MCF 10A (cell line): ENCODE results near the gene TTC33. TPM values are rescaled to one million over a fixed set of nuclear protein-coding genes. Genes with fewer than 3 reads are reported as not detected.

Experiments
- BruUV-seq: library from RNA; stranded (reverse); fragments of 400-500 nt; replicated peaks from 2 replicates; lab custom pipeline; 2021; lab: Mats Ljungman, UMichigan
- CTCF ChIA-PET: fragments of 300-600 bp; sonication (Branson Sonifier 250); formaldehyde crosslinking; extraction: SDS; loops from one replicate; lab custom pipeline; 2021; ENCODE audit warnings: antibody characterized with exemption, inconsistent platforms; lab: Yijun Ruan, JAX
- POLR2A ChIA-PET: fragments of 300-600, 350-650 bp; sonication (Branson Sonifier 250); formaldehyde crosslinking; extraction: SDS; loops from one replicate; lab custom pipeline; 2020; ENCODE audit warnings: antibody characterized with exemption, inconsistent platforms; lab: Yijun Ruan, JAX
- DNase-seq: peaks from one replicate; pipeline ENCODE4 v3.0.0-alpha.2; 2018; ENCODE audit not compliant: unreplicated experiment
- H3K27ac Mint-ChIP-seq: one replicate; pipeline ENCODE4 v1.8.0; 2022; ENCODE audit warnings: mild to moderate bottlenecking, low read depth, mixed read lengths; ENCODE audit not compliant: unreplicated experiment
- H3K27me3 Mint-ChIP-seq: one replicate; pipeline ENCODE4 v1.8.0; 2022; ENCODE audit warnings: mixed read lengths; ENCODE audit not compliant: insufficient read depth, unreplicated experiment
- H3K36me3 Mint-ChIP-seq: one replicate; pipeline ENCODE4 v1.8.0; 2022; ENCODE audit warnings: mild to moderate bottlenecking, moderate library complexity, mixed read lengths; ENCODE audit not compliant: insufficient read depth, unreplicated experiment
- H3K4me1 Mint-ChIP-seq: one replicate; pipeline ENCODE4 v1.8.0; 2022; ENCODE audit warnings: mixed read lengths; ENCODE audit not compliant: insufficient read depth, unreplicated experiment
- H3K4me3 Mint-ChIP-seq: one replicate; pipeline ENCODE4 v1.8.0; 2022; ENCODE audit warnings: mild to moderate bottlenecking, moderate library complexity, mixed read lengths; ENCODE audit not compliant: unreplicated experiment
- H3K9me3 Mint-ChIP-seq: one replicate; pipeline ENCODE4 v1.8.0; 2022; ENCODE audit warnings: mixed read lengths; ENCODE audit not compliant: unreplicated experiment
- CTCF ChIP-seq: fragments of 200-600 bp; IDR thresholded peaks from one replicate; pipeline ENCODE4 v1.8.0; 2022; ENCODE audit warnings: antibody characterized with exemption, mild to moderate bottlenecking; ENCODE audit not compliant: unreplicated experiment
- intact Hi-C: fragments of 100-400 bp; cut with micrococcal nuclease; formaldehyde crosslinking; loops from 2 replicates; pipeline ENCODE4 v1.14.1; 2022
- total RNA-seq: library from RNA; stranded (reverse); gene quantifications from 2 replicates; pipeline ENCODE4 v1.2.3, GENCODE V29; 2022

Gene TTC33
- total RNA-seq, 1 experiment from 2014 or later = 13.3 TPM

DNA sequence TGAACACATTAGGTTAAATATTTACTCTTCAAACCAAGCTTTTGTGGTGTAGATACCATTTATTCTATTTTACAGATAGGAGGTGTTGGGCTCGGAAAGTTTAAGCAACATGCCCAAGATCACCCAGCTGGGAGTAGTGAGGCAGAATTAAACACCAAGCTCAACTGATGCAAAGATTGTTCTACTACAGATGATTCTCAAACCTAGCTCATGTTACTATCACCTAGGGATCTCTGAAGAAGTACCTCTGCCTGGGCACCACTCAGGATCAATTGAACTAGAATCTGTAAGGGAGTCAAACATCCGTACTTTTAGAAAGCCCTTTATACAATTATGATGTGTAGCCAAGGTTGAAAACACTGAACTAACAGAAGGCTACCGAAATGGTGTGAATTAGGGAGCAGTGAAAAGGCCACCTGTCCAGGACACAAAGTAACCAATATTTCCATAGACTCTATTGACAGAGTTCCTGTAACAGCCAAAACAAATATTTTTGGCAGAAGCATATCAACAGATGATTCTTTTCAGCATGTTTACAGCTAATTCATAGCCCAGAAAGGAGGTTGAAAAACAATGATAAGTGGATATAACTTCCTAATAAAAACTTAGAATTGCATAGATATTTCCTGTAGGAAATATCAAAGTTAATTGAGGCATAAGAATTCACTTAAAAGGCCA lies 234.5 kb downstream of the TTC33 start:
- no peaks in the 10 kb centered on the region for H3K27me3 Mint-ChIP-seq

DNA sequence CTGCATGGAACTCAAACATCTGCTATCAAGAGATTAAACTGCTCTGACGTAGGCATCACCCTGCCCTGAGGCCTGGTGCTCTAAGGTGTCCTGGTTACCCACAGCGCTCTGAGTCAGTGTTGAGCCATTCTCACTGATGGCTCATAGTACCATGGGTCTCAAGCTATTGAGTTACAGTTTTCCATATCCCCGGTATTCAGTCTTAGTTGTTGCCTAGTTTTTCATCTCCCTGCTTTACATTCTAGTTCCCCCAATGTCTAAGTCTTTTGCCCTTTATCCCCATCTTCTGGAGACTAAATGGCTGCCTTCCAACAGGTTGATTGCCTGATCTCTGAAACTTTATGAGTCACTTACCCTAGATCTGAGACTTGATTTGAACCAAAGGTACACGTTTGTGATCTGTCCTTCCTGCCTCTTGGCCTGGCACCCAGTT lies 237.3 kb downstream of the TTC33 start:
- peaks cover 27% of the 10 kb centered on the region for H3K4me1 Mint-ChIP-seq
- no peaks in the 10 kb centered on the region for H3K27me3 Mint-ChIP-seq
- ChIA-PET CTCF (interaction anchor here (0.6 to 1.6 kb wide), 4 partner anchors 13 to 172 kb away, joined by 3 to 5 read pairs (median 4); no protein-coding TSS in a partner anchor), POLR2A (interaction anchor here (0.8 to 1.0 kb wide), 2 partner anchors 34 to 81 kb away, joined by 3 read pairs; no protein-coding TSS in a partner anchor)
- intact Hi-C loops = no loop called here
- no peaks in the 10 kb centered on the region for H3K36me3 Mint-ChIP-seq
- no peak overlapping the region for H3K4me3 Mint-ChIP-seq
- H3K27ac Mint-ChIP-seq = peak overlapping the region; percentile 71
- TF ChIP-seq CTCF = no peak
- DNase-seq = peak; percentile 90
- BruUV-seq = no TSS peak
- peaks cover 11% of the 10 kb centered on the region for H3K9me3 Mint-ChIP-seq

More for the DNA sequence above, 234.5 kb downstream of the TTC33 start:
- intact Hi-C loops = no loop called here
- no peak for TF ChIP-seq CTCF
- Mint-ChIP-seq H3K4me1 (peaks cover 22% of the 10 kb centered on the region), H3K36me3 (no peaks in the 10 kb centered on the region), H3K27ac (peak overlapping the region; percentile 8), H3K9me3 (peaks cover 16% of the 10 kb centered on the region), H3K4me3 (no peak overlapping the region)
- BruUV-seq = no TSS peak
- POLR2A ChIA-PET = interaction anchor here (0.6 kb wide), 1 partner anchor 27 kb away, joined by 3 read pairs; no protein-coding TSS in a partner anchor
- DNase-seq = no peak
- CTCF ChIA-PET = interaction anchor here (0.6 to 0.9 kb wide), 2 partner anchors 28 to 777 kb away, joined by 3 to 4 read pairs; no protein-coding TSS in a partner anchor

GRCh38 chr5:40515476-40515875 lies 240.3 kb downstream of the TTC33 start:
- POLR2A ChIA-PET = interaction anchor here (0.8 kb wide), 1 partner anchor 102 kb away, joined by 3 read pairs; no protein-coding TSS in a partner anchor
- H3K4me1 Mint-ChIP-seq = peaks cover 20% of the 10 kb centered on the region
- CTCF ChIA-PET = interaction anchor here (0.9 kb wide), 1 partner anchor 566 kb away, joined by 3 read pairs; no protein-coding TSS in a partner anchor

More at GRCh38 chr5:40515476-40515875, 240.3 kb downstream of the TTC33 start:
- intact Hi-C loops = no loop called here
- no TSS peak for BruUV-seq
- H3K4me3 Mint-ChIP-seq = no peak overlapping the region
- H3K27ac Mint-ChIP-seq = no peak overlapping the region
- no peaks in the 10 kb centered on the region for H3K9me3 Mint-ChIP-seq
- no peak for TF ChIP-seq CTCF
- H3K27me3 Mint-ChIP-seq = no peaks in the 10 kb centered on the region
- no peak for DNase-seq
- no peaks in the 10 kb centered on the region for H3K36me3 Mint-ChIP-seq
